A172 (cell line): ENCODE results near the gene SYNC. TPM values are rescaled to one million over a fixed set of nuclear protein-coding genes. Genes with fewer than 3 reads are reported as not detected.

Experiments used
- DNase-seq: peaks from one replicate; pipeline ENCODE4 v3.0.0-alpha.2; 2015; ENCODE audit warnings: low spot score
- total RNA-seq: library from RNA; depleted of rRNA; stranded (reverse); fragments of >200 nt; shearing (Covaris generic); gene quantifications from 2 replicates; pipeline ENCODE4 v1.2.3, GENCODE V29; 2014; rRNA removed

The SYNC gene
- 39.9 and 51.3 TPM in 2 replicates for total RNA-seq

DNA sequence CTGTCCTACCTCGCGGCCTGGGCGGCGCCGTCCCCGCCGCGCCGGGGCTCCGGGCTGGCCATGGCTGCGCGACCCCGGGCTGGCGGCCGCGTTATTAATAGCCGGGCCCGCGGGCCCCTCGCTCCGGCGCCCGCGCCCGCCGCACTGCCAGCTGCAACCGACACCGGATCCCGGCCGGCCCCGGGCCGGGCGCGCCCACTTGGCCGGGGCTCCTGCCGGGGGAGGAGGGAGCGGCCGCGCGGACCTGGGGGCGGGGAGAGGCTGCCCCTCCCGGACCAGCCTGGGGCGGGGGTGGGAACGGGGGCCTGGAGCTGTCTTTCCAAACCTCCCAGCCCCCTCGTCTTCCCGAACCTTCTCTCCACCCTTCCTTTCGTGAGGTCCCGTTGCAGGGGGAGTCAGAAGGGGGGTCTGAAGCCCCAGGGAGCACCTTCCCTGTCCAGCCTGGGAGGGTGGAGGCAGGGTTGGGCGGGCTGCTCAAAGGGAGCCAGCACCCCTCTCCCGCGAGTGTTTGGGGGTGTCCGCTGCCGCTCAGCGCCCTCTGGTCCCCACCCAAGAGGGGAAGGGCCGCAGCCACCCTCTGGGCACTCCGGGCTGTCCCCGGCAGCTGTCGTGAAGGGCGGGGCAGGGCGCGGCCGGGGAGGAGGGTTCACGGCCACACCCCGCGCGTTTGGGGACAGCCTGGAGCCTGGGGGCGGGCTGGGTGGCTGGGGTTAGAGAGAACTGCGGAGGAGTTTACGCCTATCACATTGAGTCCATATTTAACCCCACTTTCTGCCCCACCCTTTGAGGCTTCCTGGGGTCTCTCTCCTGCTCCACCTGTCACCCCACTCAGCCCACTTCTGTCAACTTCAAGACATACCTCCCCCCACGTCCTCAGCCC is at the start of gene SYNC:
SYNC (minus strand) TSS at position 172 of the 880 bp plus-strand sequence; CDS start at position 62, 110 bp downstream.
- peak; percentile 61 for DNase-seq

- no peak for DNase-seq
Observed at GRCh38 chr1:32749771-32750170, 47.2 kb upstream of the SYNC start.

GRCh38 chr1:32749332-32749731 is 46.8 kb upstream of the SYNC start:
- no peak for DNase-seq

GRCh38 chr1:32748926-32749325 is 46.4 kb upstream of the SYNC start:
- DNase-seq, result no peak

GRCh38 chr1:32748348-32748747 is 45.8 kb upstream of the SYNC start:
- no peak for DNase-seq

GRCh38 chr1:32746130-32746529 is 43.6 kb upstream of the SYNC start:
- no peak for DNase-seq

GRCh38 chr1:32744071-32744425 is 41.5 kb upstream of the SYNC start:
- no peak for DNase-seq

- DNase-seq, result no peak
Observed at GRCh38 chr1:32743380-32744070, 41.0 kb upstream of the SYNC start.

GRCh38 chr1:32742956-32743355 is 40.4 kb upstream of the SYNC start:
- DNase-seq, result no peak

DNA sequence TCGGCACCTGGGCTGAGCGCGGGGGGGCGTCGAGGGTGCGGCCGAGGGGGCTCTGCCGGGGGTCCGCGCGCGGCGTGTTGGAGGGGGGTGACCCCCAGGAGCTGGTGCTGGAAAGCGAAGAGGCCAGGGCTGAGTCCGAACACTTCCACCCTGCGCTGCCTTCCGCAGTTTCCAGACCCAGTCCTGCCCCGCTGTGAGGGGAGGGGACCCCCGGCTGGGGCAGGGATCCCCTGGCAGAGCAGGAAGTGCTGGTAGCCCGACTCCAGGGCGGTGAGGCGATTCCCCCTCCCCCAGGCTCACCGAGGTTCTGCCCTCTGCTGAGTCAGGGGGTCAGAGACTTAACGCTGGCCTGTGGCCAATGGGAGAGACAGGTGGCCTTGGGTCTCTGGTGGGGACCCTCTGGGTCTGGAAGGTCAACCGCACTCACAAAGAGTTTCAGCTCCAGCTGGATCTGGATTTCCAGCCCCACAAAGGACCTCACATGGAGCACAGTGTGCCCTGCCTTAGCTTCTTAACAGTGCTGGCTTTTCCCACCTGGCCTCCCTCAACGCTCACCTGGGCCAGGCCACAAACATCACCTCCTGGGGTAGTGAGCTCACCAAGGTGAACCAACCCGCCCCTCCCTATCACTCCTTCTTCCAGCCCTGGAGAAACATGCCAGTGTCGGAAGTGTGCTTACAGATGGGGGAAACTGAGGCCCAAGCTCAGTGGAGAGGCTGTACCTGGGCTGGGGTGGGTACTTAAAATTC is 39.8 kb upstream of the SYNC start:
- DNase-seq, result no peak

- no peak for DNase-seq
Observed at GRCh38 chr1:32741413-32742198, 39.0 kb upstream of the SYNC start.

DNA sequence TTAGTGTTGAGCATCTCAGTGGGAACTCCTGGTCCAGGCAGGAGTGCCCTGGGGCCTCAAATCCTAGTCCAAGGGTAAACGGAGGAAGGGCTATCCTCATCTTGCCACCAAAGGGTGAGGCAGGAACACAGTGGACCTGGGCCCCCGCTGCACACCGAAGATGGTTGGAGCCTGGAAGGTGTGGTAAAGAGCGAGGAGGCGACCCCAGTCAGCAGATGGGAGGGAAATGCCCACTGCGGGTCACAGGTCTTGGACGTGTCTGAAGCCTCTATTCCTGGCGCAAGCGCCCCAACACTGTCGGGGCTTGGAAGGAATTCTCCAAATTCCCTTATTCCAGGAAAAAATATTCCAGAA is 38.5 kb upstream of the SYNC start:
- DNase-seq, result no peak

DNA sequence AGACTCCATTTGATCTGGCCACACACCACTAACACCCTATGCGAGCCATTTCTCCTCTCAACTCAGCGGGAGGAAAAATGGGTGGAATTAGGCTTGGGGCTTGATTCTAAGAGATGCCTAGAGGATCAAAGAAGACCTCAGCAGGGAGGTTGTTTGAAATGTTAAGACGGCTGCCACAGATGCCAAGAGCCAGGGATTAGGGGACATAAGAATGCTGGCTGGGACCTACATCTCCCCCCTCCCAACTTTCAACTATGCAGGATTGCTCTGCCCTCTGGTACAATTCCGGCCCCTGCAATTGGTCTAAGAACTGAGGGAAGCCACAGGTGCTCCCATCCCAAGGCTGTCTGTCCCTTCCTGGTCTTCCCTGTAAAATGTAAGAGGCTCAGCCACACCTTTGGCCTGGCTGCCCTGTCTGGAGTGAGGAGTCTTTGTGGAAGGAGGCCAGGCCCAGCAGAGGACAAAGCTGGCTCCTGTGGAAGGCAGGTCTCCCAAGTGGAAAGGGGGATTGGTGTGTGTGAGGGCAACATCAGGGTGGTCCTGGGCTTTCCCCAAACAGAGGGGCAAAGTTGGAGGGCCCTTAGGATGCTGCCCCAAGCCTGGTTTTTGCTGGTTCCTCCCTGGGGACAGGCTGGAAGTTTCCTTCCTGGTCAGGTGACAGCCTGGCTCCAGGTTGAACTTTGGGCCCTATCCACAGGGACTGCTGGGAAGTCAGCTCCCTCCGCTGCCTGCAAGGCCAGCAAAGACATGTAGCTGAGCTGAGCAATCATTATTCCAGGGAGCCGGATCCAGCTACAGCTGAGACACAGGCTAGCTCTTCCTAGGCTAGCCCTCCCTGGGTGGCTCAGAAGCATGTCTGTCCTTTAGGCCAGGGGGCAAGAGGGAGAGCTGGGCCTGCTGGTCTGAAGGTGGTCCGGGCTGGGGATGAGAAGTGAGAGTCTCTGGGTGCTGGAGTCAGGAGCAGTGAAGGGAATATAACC is 34.5 kb upstream of the SYNC start:
- DNase-seq, result no peak

- no peak for DNase-seq
Observed at GRCh38 chr1:32733582-32734321, 31.2 kb upstream of the SYNC start.

- DNase-seq, result no peak
Observed at GRCh38 chr1:32729254-32730046, 26.9 kb upstream of the SYNC start.

GRCh38 chr1:32728413-32729077 is 26.0 kb upstream of the SYNC start:
- no peak for DNase-seq

GRCh38 chr1:32727876-32728275 is 25.3 kb upstream of the SYNC start:
- no peak for DNase-seq

GRCh38 chr1:32725615-32725982 is 23.0 kb upstream of the SYNC start:
- DNase-seq, result no peak
